K562 (cell line): ENCODE data around the gene OIT3. TPM values are rescaled to one million over a fixed set of nuclear protein-coding genes. Genes with fewer than 3 reads are reported as not detected.
A peak's percentile ranks its signal among the peaks of the same experiment; 100 is the strongest.

Experiments used
- BACH1 ChIP-seq: fragments of 200-800 bp; sonication (Bioruptor generic); IDR thresholded peaks from 2 replicates; pipeline ENCODE4 v1.6.1; 2016; ENCODE audit warnings: missing genetic modification characterization, missing compliant biosample characterization
- CBX1 ChIP-seq: sonication (generic); IDR thresholded peaks from 2 replicates; pipeline ENCODE4 v1.6.1; 2016; ENCODE audit warnings: antibody characterized with exemption, low read depth, mild to moderate bottlenecking
- CCNT2 ChIP-seq: IDR thresholded peaks from 2 replicates; pipeline ENCODE4 v1.6.1; 2011; ENCODE audit warnings: borderline replicate concordance, low read depth, mild to moderate bottlenecking, moderate library complexity, mixed read lengths, low read length; ENCODE audit not compliant: insufficient read length; ENCODE audit errors: extremely low read depth
- CREB1 ChIP-seq, 2 experiments: sonication (generic) in 1 of 2; formaldehyde crosslinking in 1 of 2; IDR thresholded peaks; 2 replicates each; pipeline versions ENCODE4 v1.6.1 to v1.8.0; 2012 to 2022; ENCODE audit warnings: inconsistent platforms in 1 of 2, mild to moderate bottlenecking in 1 of 2, missing genetic modification reagents in 1 of 2, moderate library complexity in 1 of 2
- EHMT2 ChIP-seq: fragments of 450-650 bp; IDR thresholded peaks from 2 replicates; pipeline ENCODE4 v1.6.1; 2018; ENCODE audit warnings: antibody characterized with exemption
- EP400 ChIP-seq: fragments of 450-650 bp; IDR thresholded peaks from 2 replicates; pipeline ENCODE4 v1.6.1; 2017; ENCODE audit warnings: antibody characterized with exemption, mild to moderate bottlenecking, moderate library complexity
- HMGN3 ChIP-seq: IDR thresholded peaks from 2 replicates; pipeline ENCODE4 v1.6.1; 2011; ENCODE audit warnings: borderline replicate concordance, low read depth, mild to moderate bottlenecking, mixed read lengths, low read length; ENCODE audit not compliant: insufficient read length; ENCODE audit errors: extremely low read depth
- KDM2B ChIP-seq: fragments of 250-450 bp; sonication (Bioruptor Pico); IDR thresholded peaks from 2 replicates; pipeline ENCODE4 v1.8.0; 2021; ENCODE audit warnings: mild to moderate bottlenecking, moderate library complexity
- MAFF ChIP-seq: IDR thresholded peaks from 2 replicates; pipeline ENCODE4 v1.6.1; 2012; ENCODE audit warnings: low read length, improper control_type of control experiment
- MCM7 ChIP-seq, 2 experiments: fragments of 450-650 bp; IDR thresholded peaks; 2 replicates each; pipeline ENCODE4 v1.6.1; 2016 to 2018
- MLX ChIP-seq, 2 experiments: fragments of 450-650 bp in 1 of 2; sonication (generic) in 1 of 2; formaldehyde crosslinking; conservative IDR thresholded peaks; 2 replicates each; pipeline versions ENCODE4 v1.4.0 to v1.8.1; 2020 to 2022; ENCODE audit warnings: mild to moderate bottlenecking in 1 of 2, missing genetic modification reagents in 1 of 2
- POLR2AphosphoS2 ChIP-seq: IDR thresholded peaks from 2 replicates; pipeline ENCODE4 v1.6.1; 2012; ENCODE audit warnings: low read length, improper control_type of control experiment
- RBM22 ChIP-seq: fragments of 200-400 bp; formaldehyde crosslinking; IDR thresholded peaks from 2 replicates; pipeline ENCODE4 v1.6.1; 2018; ENCODE audit warnings: low read length, low read depth; ENCODE audit not compliant: poor library complexity, severe bottlenecking
- SIN3B ChIP-seq: fragments of 450-650 bp; IDR thresholded peaks from 2 replicates; pipeline ENCODE4 v1.6.1; 2017; ENCODE audit warnings: low read depth, mild to moderate bottlenecking, moderate library complexity
- SRSF7 ChIP-seq: fragments of 200-400 bp; formaldehyde crosslinking; optimal IDR thresholded peaks from 2 replicates; pipeline ENCODE3; 2017; ENCODE audit warnings: mild to moderate bottlenecking, low read depth, low read length
- TAL1 ChIP-seq: fragments of 450-650 bp; IDR thresholded peaks from 2 replicates; pipeline ENCODE4 v1.6.1; 2016; ENCODE audit warnings: mild to moderate bottlenecking
- THRB ChIP-seq: fragments of 450-650 bp; formaldehyde crosslinking; conservative IDR thresholded peaks from 2 replicates; pipeline ENCODE4 v1.4.0; 2022; ENCODE audit warnings: mild to moderate bottlenecking, missing genetic modification characterization
- WHSC1 ChIP-seq: IDR thresholded peaks from one replicate; pipeline ENCODE4 v1.6.1; 2012; ENCODE audit warnings: low read length, control low read depth, inconsistent platforms
- XRCC3 ChIP-seq: fragments of 450-650 bp; IDR thresholded peaks from 2 replicates; pipeline ENCODE4 v1.6.1; 2017; ENCODE audit warnings: mild to moderate bottlenecking, moderate library complexity
- YY1 ChIP-seq, 3 experiments: IDR thresholded peaks; 2 replicates each; pipeline ENCODE4 v1.6.1; 2011; ENCODE audit warnings: low read length in 2 of 3, mild to moderate bottlenecking in 2 of 3, moderate library complexity in 2 of 3, borderline replicate concordance in 1 of 3, control low read depth in 1 of 3, low read depth in 1 of 3; ENCODE audit not compliant: insufficient read depth in 3 of 3, insufficient replicate concordance in 2 of 3, control insufficient read depth in 1 of 3, insufficient read length in 1 of 3; ENCODE audit errors: extremely low read depth in 1 of 3
- ZFPM2 ChIP-seq: fragments of 250-450 bp; sonication (Bioruptor Pico); IDR thresholded peaks from 2 replicates; pipeline ENCODE4 v1.5.1; 2022; ENCODE audit warnings: mild to moderate bottlenecking
- ZNF174 ChIP-seq: fragments of 250-450 bp; sonication (Bioruptor Pico); IDR thresholded peaks from 2 replicates; pipeline ENCODE4 v1.4.0; 2020; ENCODE audit warnings: mild to moderate bottlenecking
- ZNF197 ChIP-seq: fragments of 200-800 bp; sonication (Bioruptor generic); IDR thresholded peaks from 2 replicates; pipeline ENCODE4 v1.6.1; 2016; ENCODE audit warnings: low read depth, missing genetic modification characterization, missing compliant biosample characterization
- ZNF347 ChIP-seq: fragments of 450-650 bp; formaldehyde crosslinking; IDR thresholded peaks from 2 replicates; pipeline ENCODE4 v1.4.0; 2020; ENCODE audit warnings: low read depth, mild to moderate bottlenecking, moderate library complexity
- ZNF707 ChIP-seq: fragments of 250-450 bp; sonication (Bioruptor Pico); conservative IDR thresholded peaks from 2 replicates; pipeline ENCODE4 v1.8.0; 2022; ENCODE audit warnings: inconsistent platforms, mild to moderate bottlenecking, moderate library complexity
- polyA plus RNA-seq, 8 experiments: library from polyadenylated mRNA; depleted of rRNA in 4 of 8; stranded (reverse) in 5 of 8; unstranded in 3 of 8; fragments of >200 nt; fragmentation: Nextera tagmentation in 2 of 8; fragmentation: Illumina TruSeq in 1 of 8; extraction: Ambion mirVana in 2 of 8; extraction: Trizol in 1 of 8; gene quantifications; 2 replicates each; pipeline versions ENCODE4 v1.2.1 to v1.2.3, GENCODE V29; 2011 to 2014; ENCODE audit warnings: inconsistent platforms in 1 of 8, missing spikeins in 1 of 8
- total RNA-seq, 7 experiments: library from RNA; depleted of rRNA in 6 of 7; stranded (reverse); fragments of >200 nt in 6 of 7; fragmentation: Illumina TruSeq in 2 of 7; extraction: Trizol in 2 of 7; gene quantifications; 2 replicates each; pipeline versions ENCODE4 v1.2.1 to v1.2.3, GENCODE V29; 2011 to 2021; ENCODE audit warnings: low replicate concordance in 1 of 7
- TF ChIP-seq, protein P1 (sequence below): sonication (generic); formaldehyde crosslinking; IDR thresholded peaks from 2 replicates; pipeline ENCODE4 v1.5.0; 2020; ENCODE audit warnings: missing genetic modification reagents
- TF ChIP-seq, protein P2 (sequence below): fragments of 250-450 bp; sonication (Bioruptor Pico); IDR thresholded peaks from 2 replicates; pipeline ENCODE4 v1.6.1; 2021; ENCODE audit warnings: mild to moderate bottlenecking

The OIT3 gene
- total and polyA plus RNA-seq, 9 of the 15 experiments (the other 6 are each of a cell fraction or from before 2014, with no cell fraction given) = not detected

DNA sequence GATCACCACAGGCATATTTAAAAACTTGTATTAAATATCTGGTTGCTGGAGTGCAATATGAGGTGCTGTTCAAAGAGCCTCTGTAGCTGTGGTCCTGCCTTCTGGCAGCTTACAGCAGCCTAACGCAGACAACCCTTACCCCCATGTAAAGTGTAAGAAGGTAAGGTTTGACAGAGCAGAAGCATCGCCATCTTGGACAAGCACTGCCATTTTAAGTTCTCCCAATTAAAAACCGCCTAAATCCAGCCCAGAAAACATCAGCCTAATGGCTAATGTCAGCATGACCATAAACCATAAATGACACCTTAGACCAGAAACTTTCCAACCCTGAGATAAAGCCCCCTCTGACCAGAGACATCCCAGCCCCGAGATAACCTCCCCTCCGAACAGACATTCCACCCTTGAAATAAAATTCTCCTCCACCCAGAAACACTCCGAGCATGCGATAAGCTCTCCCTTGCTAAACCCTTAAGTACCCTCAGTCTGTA is 5.3 kb upstream of the OIT3 start (continued):
- TF ChIP-seq, protein P1, sequence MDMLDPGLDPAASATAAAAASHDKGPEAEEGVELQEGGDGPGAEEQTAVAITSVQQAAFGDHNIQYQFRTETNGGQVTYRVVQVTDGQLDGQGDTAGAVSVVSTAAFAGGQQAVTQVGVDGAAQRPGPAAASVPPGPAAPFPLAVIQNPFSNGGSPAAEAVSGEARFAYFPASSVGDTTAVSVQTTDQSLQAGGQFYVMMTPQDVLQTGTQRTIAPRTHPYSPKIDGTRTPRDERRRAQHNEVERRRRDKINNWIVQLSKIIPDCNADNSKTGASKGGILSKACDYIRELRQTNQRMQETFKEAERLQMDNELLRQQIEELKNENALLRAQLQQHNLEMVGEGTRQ (CRISPR knock-in tag) = no peak
- no peak for TF ChIP-seq SIN3B
- TF ChIP-seq, protein P2, sequence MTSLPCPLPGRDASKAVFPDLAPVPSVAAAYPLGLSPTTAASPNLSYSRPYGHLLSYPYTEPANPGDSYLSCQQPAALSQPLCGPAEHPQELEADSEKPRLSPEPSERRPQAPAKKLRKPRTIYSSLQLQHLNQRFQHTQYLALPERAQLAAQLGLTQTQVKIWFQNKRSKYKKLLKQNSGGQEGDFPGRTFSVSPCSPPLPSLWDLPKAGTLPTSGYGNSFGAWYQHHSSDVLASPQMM (CRISPR knock-in tag) = no peak
- no peak for TF ChIP-seq KDM2B
- no peak for TF ChIP-seq WHSC1
- no peak for TF ChIP-seq MAFF
- no peak for TF ChIP-seq CREB1 (IDR thresholded peaks at IDR 0.05)
- TF ChIP-seq CREB1 (CRISPR knock-in tag; IDR thresholded peaks at IDR 0.05) = no peak
- TF ChIP-seq CBX1 = no peak
- no peak for TF ChIP-seq HMGN3
- no peak for TF ChIP-seq RBM22
- no peak for TF ChIP-seq CCNT2
- peak; percentile 55; the same call in 1 of the 2 replicates for TF ChIP-seq TAL1
- TF ChIP-seq BACH1 (tag) = peak; percentile 63; the same call in 1 of the 2 replicates
- no peak for TF ChIP-seq EP400
- TF ChIP-seq ZNF174 = no peak
- 0 out of 2 replicates have a peak, but pooled peaks have one; percentile 47 for TF ChIP-seq THRB (CRISPR knock-in tag)
- no peak for TF ChIP-seq SRSF7
- TF ChIP-seq MLX (CRISPR knock-in tag; conservative IDR thresholded peaks at IDR 0.05) = no peak
- TF ChIP-seq EHMT2 = no peak
- TF ChIP-seq ZNF707 (CRISPR knock-in tag) = no peak
- TF ChIP-seq POLR2AphosphoS2 = no peak
- no peak for TF ChIP-seq ZNF197 (CRISPR knock-in tag)
- no peak for TF ChIP-seq MCM7 (IDR thresholded peaks at IDR 0.05)
- TF ChIP-seq ZNF347 = peak; percentile 76; the same call in 1 of the 2 replicates
- TF ChIP-seq YY1 (IDR thresholded peaks at IDR 0.05; ENCODE audit: borderline replicate concordance in 1 of 3, control insufficient read depth in 1 of 3, extremely low read depth in 1 of 3, insufficient read depth in 3 of 3, insufficient read length in 1 of 3, insufficient replicate concordance in 2 of 3, low read depth in 1 of 3, low read length in 2 of 3) = peak in 2 of 3 experiments; percentile 35 to 91
- no peak for TF ChIP-seq XRCC3
- no peak for TF ChIP-seq ZFPM2
